ENCODE data around the gene DNAH8. TPM values are rescaled to one million over a fixed set of nuclear protein-coding genes. Genes with fewer than 3 reads are reported as not detected.

The DNAH8 gene
- total RNA-seq, 6 experiments from 2014 or later: not detected

GRCh38 chr6:39073471-39074355 is 358.6 kb downstream of the DNAH8 start:
- Mint-ChIP-seq H3K36me3 (ENCODE audit: low read depth) (no peaks in the 10 kb centered on the region), H3K4me1 (ENCODE audit: low read depth) (no peaks in the 10 kb centered on the region), H3K27ac (no peak overlapping the region), H3K9me3 (peaks cover 9% of the 10 kb centered on the region; the same call in 1 of the 2 replicates), H3K4me3 (no peak overlapping the region), H3K27me3 (ENCODE audit: insufficient read depth) (peaks cover 7% of the 10 kb centered on the region)
- TF ChIP-seq CTCF (IDR thresholded peaks at IDR 0.05): no peak
- no peak for DNase-seq

GRCh38 chr6:39074486-39074885 is 359.4 kb downstream of the DNAH8 start:
- Mint-ChIP-seq H3K27me3 (ENCODE audit: insufficient read depth) (peaks cover 7% of the 10 kb centered on the region), H3K4me3 (no peak overlapping the region), H3K9me3 (peaks cover 5% of the 10 kb centered on the region; the same call in 1 of the 2 replicates)

GRCh38 chr6:39075010-39075686 is 360.0 kb downstream of the DNAH8 start:
- TF ChIP-seq CTCF (IDR thresholded peaks at IDR 0.05): no peak
- H3K27me3 Mint-ChIP-seq (ENCODE audit: insufficient read depth): peaks cover 7% of the 10 kb centered on the region
- no peak overlapping the region for H3K4me3 Mint-ChIP-seq
- H3K4me1 Mint-ChIP-seq (ENCODE audit: low read depth): no peaks in the 10 kb centered on the region
- H3K27ac Mint-ChIP-seq: no peak overlapping the region
- H3K9me3 Mint-ChIP-seq: no peaks in the 10 kb centered on the region; the same call in 1 of the 2 replicates
- DNase-seq: no peak
- H3K36me3 Mint-ChIP-seq (ENCODE audit: low read depth): no peaks in the 10 kb centered on the region

More at GRCh38 chr6:39074486-39074885, 359.4 kb downstream of the DNAH8 start:
- TF ChIP-seq CTCF (IDR thresholded peaks at IDR 0.05): no peak
- Mint-ChIP-seq H3K4me1 (ENCODE audit: low read depth) (no peaks in the 10 kb centered on the region), H3K27ac (no peak overlapping the region), H3K36me3 (ENCODE audit: low read depth) (no peaks in the 10 kb centered on the region)
- DNase-seq: no peak

- Mint-ChIP-seq H3K4me3 (no peak overlapping the region), H3K27me3 (ENCODE audit: insufficient read depth) (peaks cover 7% of the 10 kb centered on the region), H3K9me3 (no peaks in the 10 kb centered on the region), H3K4me1 (ENCODE audit: low read depth) (no peaks in the 10 kb centered on the region), H3K27ac (no peak overlapping the region), H3K36me3 (ENCODE audit: low read depth) (no peaks in the 10 kb centered on the region)
- no peak for DNase-seq
- TF ChIP-seq CTCF (IDR thresholded peaks at IDR 0.05): no peak
Observed at GRCh38 chr6:39075807-39076622, 360.9 kb downstream of the DNAH8 start.

Data from HFFc6 (cell line).